Cardiac septum (tissue), 1 donor: ENCODE measurements around the gene PDPN. TPM values are rescaled to one million over a fixed set of nuclear protein-coding genes. Genes with fewer than 3 reads are reported as not detected.

Source experiments
- DNase-seq: peaks from one replicate; pipeline ENCODE4 v3.0.0-alpha.2; 2020; ENCODE audit warnings: low spot score
- intact Hi-C: fragments of 100-400 bp; cut with DNase I; formaldehyde crosslinking; loops from one replicate; pipeline ENCODE4 v1.14.0; 2022
- total RNA-seq: library from RNA; stranded (reverse); fragmentation: NEBNext Ultra II Directional; extraction: Animal tissue kit (Norgen Biotek cat#: 25700); gene quantifications from one replicate; pipeline ENCODE4 v1.2.1, GENCODE V29; 2021
- donor health status: DM: no; HTN: no; CAD: no.

The PDPN gene
- total RNA-seq, 1 donor from 2014 or later = 14.9 TPM

- DNase-seq = no peak
- intact Hi-C loops = no loop called here
Measured at GRCh38 chr1:13604721-13605120, 21.1 kb downstream of the PDPN start.

GRCh38 chr1:13605159-13605558 is 21.5 kb downstream of the PDPN start:
- no peak for DNase-seq
- intact Hi-C loops = no loop called here

- DNase-seq = no peak
- intact Hi-C loops = no loop called here
Measured at GRCh38 chr1:13607002-13607401, 23.4 kb downstream of the PDPN start.

GRCh38 chr1:13616234-13616633 is 32.6 kb downstream of the PDPN start:
- DNase-seq = no peak
- intact Hi-C loops = no loop called here

GRCh38 chr1:13617108-13617507 is 33.5 kb downstream of the PDPN start:
- intact Hi-C loops = no loop called here
- DNase-seq = no peak

- DNase-seq = no peak
- intact Hi-C loops = no loop called here
Measured at GRCh38 chr1:13617773-13618172, 34.1 kb downstream of the PDPN start.

- intact Hi-C loops = no loop called here
- no peak for DNase-seq
Measured at GRCh38 chr1:13618483-13618882, 34.9 kb downstream of the PDPN start.

GRCh38 chr1:13619909-13620308 is 36.3 kb downstream of the PDPN start:
- DNase-seq = no peak
- intact Hi-C loops = no loop called here

GRCh38 chr1:13620825-13621224 is 37.2 kb downstream of the PDPN start:
- intact Hi-C loops = no loop called here
- DNase-seq = no peak

- intact Hi-C loops = no loop called here
- DNase-seq = no peak
Measured at GRCh38 chr1:13622446-13622845, 38.8 kb downstream of the PDPN start.

GRCh38 chr1:13623021-13623637 is 39.5 kb downstream of the PDPN start:
- intact Hi-C loops = no loop called here
- DNase-seq = no peak

GRCh38 chr1:13624526-13624925 is 40.9 kb downstream of the PDPN start:
- DNase-seq = no peak
- intact Hi-C loops = no loop called here

GRCh38 chr1:13627127-13627526 is 43.5 kb downstream of the PDPN start:
- intact Hi-C loops = no loop called here
- no peak for DNase-seq

GRCh38 chr1:13628218-13628617 is 44.6 kb downstream of the PDPN start:
- intact Hi-C loops = no loop called here

GRCh38 chr1:13628711-13629110 is 45.1 kb downstream of the PDPN start:
- intact Hi-C loops = no loop called here
- DNase-seq = no peak

More at GRCh38 chr1:13628218-13628617, 44.6 kb downstream of the PDPN start:
- DNase-seq = no peak

GRCh38 chr1:13642306-13643004 is 58.8 kb downstream of the PDPN start:
- DNase-seq = no peak
- intact Hi-C loops = no loop called here

GRCh38 chr1:13643017-13643416 is 59.4 kb downstream of the PDPN start:
- intact Hi-C loops = no loop called here
- DNase-seq = no peak

- no peak for DNase-seq
- intact Hi-C loops = no loop called here
Measured at GRCh38 chr1:13646521-13646920, 62.9 kb downstream of the PDPN start.

GRCh38 chr1:13651279-13651678 is 67.6 kb downstream of the PDPN start:
- no peak for DNase-seq
- intact Hi-C loops = no loop called here

- intact Hi-C loops = no loop called here
- DNase-seq = no peak
Measured at GRCh38 chr1:13652238-13652637, 68.6 kb downstream of the PDPN start.

- intact Hi-C loops = no loop called here
- DNase-seq = no peak
Measured at GRCh38 chr1:13661539-13661938, 77.9 kb downstream of the PDPN start.

- DNase-seq = no peak
- intact Hi-C loops = no loop called here
Measured at GRCh38 chr1:13662493-13662892, 78.9 kb downstream of the PDPN start.
